Transverse colon (tissue), 4 donors: Measurements from ENCODE around the gene NFKBIE.

Experiments
- EP300 ChIP-seq: sonication (generic); formaldehyde crosslinking; IDR thresholded peaks from one replicate; pipeline ENCODE4 v1.6.1; 2017; ENCODE audit warnings: antibody characterized with exemption, low read depth
- POLR2A ChIP-seq: fragments of 450-650 bp; IDR thresholded peaks from one replicate; pipeline ENCODE4 v1.6.1; 2016; ENCODE audit warnings: antibody characterized with exemption, mild to moderate bottlenecking, moderate library complexity
- POLR2AphosphoS5 ChIP-seq, 3 donors: sonication (generic); formaldehyde crosslinking; IDR thresholded peaks; one replicate each; pipeline ENCODE4 v1.6.1; 2016; ENCODE audit warnings: antibody characterized with exemption in 3 of 3
- TF ChIP-seq, protein P1 (sequence below), 5 experiments: fragments of 200-600 bp in 3 of 5; fragments of 450-650 bp in 2 of 5; sonication (generic) in 3 of 5; IDR thresholded peaks; 1 replicate in 2 of 5; 2 replicates in 3 of 5; pipeline ENCODE4 v1.5.1; 2016 to 2017; ENCODE audit warnings: antibody characterized with exemption in 5 of 5, inconsistent platforms in 3 of 5, mild to moderate bottlenecking in 2 of 5, moderate library complexity in 1 of 5

DNA sequence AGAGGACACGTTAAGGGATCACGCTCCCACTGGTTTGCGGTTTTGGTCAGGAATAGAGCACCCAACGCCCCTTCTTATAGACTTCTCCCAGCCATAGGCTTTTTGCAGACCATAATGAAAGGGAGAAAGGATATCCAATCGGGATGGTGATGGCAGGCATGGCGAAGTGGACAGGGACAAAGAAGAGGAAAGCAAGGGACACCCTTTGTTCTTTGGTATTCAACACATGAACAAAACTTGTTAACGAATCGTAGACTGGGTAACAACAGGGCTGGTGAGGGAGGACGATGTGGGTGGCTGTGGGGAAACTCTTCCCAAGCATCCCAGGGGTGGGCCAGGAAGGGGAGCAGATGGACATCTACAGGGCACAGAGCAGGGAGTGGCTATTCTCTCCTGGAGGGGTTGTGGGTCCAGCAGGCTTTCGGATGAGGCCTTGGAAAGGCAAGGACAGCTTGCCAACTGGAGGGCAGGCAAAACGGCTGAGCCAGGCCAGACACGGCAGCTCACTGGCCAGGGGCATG is 19.9 kb downstream of the NFKBIE start:
- no peak for TF ChIP-seq POLR2A
- TF ChIP-seq, protein P1, sequence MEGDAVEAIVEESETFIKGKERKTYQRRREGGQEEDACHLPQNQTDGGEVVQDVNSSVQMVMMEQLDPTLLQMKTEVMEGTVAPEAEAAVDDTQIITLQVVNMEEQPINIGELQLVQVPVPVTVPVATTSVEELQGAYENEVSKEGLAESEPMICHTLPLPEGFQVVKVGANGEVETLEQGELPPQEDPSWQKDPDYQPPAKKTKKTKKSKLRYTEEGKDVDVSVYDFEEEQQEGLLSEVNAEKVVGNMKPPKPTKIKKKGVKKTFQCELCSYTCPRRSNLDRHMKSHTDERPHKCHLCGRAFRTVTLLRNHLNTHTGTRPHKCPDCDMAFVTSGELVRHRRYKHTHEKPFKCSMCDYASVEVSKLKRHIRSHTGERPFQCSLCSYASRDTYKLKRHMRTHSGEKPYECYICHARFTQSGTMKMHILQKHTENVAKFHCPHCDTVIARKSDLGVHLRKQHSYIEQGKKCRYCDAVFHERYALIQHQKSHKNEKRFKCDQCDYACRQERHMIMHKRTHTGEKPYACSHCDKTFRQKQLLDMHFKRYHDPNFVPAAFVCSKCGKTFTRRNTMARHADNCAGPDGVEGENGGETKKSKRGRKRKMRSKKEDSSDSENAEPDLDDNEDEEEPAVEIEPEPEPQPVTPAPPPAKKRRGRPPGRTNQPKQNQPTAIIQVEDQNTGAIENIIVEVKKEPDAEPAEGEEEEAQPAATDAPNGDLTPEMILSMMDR (IDR thresholded peaks at IDR 0.05): no peak
- TF ChIP-seq EP300: no peak
- no peak for TF ChIP-seq POLR2AphosphoS5 (IDR thresholded peaks at IDR 0.05)
